ENCODE data around the gene ACSF3. TPM values are rescaled to one million over a fixed set of nuclear protein-coding genes. Genes with fewer than 3 reads are reported as not detected.

The ACSF3 gene
- total and polyA plus RNA-seq, 2 donors (not counting 1 experiment from before 2014, with no cell fraction given): 45.2 to 113 TPM

- Histone ChIP-seq H3K36me3 (replicated peaks in 1 of 2; ENCODE audit: control extremely low read depth in 1 of 2, control insufficient read depth in 1 of 2, extremely low read depth in 1 of 2, insufficient read depth in 2 of 2, low read length in 1 of 2) (no peaks in the 10 kb centered on the region), H4K20me1 (ENCODE audit: control insufficient read depth, insufficient read depth, low read length, poor library complexity, severe bottlenecking) (no peaks in the 10 kb centered on the region)
- CTCF ChIA-PET: interaction anchor here (1.6 kb wide), 1 partner anchor 439 kb away, joined by 5 read pairs; no protein-coding TSS in a partner anchor
These were observed 83.1 kb downstream of the ACSF3 start for GRCh38 chr16:89176717-89177116.

DNA sequence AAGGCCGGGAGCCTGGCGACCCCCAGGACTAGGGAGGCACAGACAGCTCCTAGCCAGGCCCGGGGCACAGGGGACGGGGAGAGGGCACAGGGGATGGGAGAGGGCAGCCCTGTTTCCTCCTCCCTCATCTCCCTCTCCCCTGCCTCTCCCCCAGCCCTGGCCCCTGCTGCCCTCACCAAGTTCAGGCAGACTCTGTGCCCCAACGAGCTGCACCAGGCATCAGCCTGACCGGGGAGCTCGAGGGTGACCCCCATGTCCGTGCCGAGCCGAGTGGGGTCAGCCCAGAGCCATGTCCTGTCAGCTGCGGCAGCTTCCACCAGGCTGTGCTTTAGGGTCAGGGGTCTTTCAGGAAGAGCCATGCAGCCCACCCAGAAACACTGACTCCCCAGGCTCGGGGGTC, 83.8 kb downstream of the ACSF3 start:
- Histone ChIP-seq H3K9ac (ENCODE audit: low read length) (no peak overlapping the region), H3K4me1 (ENCODE audit: control insufficient read depth in 2 of 2, insufficient read depth in 2 of 2, low read length in 2 of 2) (peaks cover 0 to 2% of the 10 kb centered on the region in 2 donors), H3K79me2 (ENCODE audit: control insufficient read depth, insufficient read depth, low read length) (no peaks in the 10 kb centered on the region), H3K4me3 (ENCODE audit: control extremely low read depth in 1 of 5, extremely low read depth in 1 of 5, insufficient read depth in 1 of 5, low read depth in 2 of 5, low read length in 4 of 5) (no peak overlapping the region), H3K9me3 (ENCODE audit: control extremely low read depth in 1 of 3, control insufficient read depth in 2 of 3, insufficient read depth in 1 of 3, low read length in 2 of 3) (no peaks in the 10 kb centered on the region), H2AFZ (ENCODE audit: insufficient read depth, low read depth, low read length, poor library complexity, severe bottlenecking) (no peak overlapping the region), H3K36me3 (replicated peaks in 1 of 2; ENCODE audit: control extremely low read depth in 1 of 2, control insufficient read depth in 1 of 2, extremely low read depth in 1 of 2, insufficient read depth in 2 of 2, low read length in 1 of 2) (no peaks in the 10 kb centered on the region), H4K20me1 (ENCODE audit: control insufficient read depth, insufficient read depth, low read length, poor library complexity, severe bottlenecking) (no peaks in the 10 kb centered on the region), H3K4me2 (replicated peaks; ENCODE audit: low read depth, low read length, poor library complexity, severe bottlenecking) (no peak overlapping the region), H3K27me3 (replicated peaks in 1 of 4; ENCODE audit: control extremely low read depth in 1 of 4, control insufficient read depth in 3 of 4, insufficient read depth in 4 of 4, low read length in 3 of 4) (peaks cover 0 to 2% (median 0%) of the 10 kb centered on the region in 4 experiments), H3K27ac (ENCODE audit: low read length in 2 of 2) (no peak overlapping the region)
- no peak for TF ChIP-seq EZH2 (IDR thresholded peaks at IDR 0.05; ENCODE audit: borderline replicate concordance, insufficient read depth, low read depth, low read length, poor library complexity, severe bottlenecking)
- TF ChIP-seq, protein P1, sequence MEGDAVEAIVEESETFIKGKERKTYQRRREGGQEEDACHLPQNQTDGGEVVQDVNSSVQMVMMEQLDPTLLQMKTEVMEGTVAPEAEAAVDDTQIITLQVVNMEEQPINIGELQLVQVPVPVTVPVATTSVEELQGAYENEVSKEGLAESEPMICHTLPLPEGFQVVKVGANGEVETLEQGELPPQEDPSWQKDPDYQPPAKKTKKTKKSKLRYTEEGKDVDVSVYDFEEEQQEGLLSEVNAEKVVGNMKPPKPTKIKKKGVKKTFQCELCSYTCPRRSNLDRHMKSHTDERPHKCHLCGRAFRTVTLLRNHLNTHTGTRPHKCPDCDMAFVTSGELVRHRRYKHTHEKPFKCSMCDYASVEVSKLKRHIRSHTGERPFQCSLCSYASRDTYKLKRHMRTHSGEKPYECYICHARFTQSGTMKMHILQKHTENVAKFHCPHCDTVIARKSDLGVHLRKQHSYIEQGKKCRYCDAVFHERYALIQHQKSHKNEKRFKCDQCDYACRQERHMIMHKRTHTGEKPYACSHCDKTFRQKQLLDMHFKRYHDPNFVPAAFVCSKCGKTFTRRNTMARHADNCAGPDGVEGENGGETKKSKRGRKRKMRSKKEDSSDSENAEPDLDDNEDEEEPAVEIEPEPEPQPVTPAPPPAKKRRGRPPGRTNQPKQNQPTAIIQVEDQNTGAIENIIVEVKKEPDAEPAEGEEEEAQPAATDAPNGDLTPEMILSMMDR (IDR thresholded peaks at IDR 0.05): no peak
- Mint-ChIP-seq H3K9me3 (ENCODE audit: insufficient read depth) (no peaks in the 10 kb centered on the region), H3K27me3 (no peaks in the 10 kb centered on the region), H3K27ac (no peak overlapping the region), H3K4me1 (peaks cover 2% of the 10 kb centered on the region), H3K4me3 (no peak overlapping the region)
- intact Hi-C loops (cut with micrococcal nuclease): no loop called here
- ATAC-seq (ENCODE audit: low read depth): no peak
- ChIA-PET CTCF (interaction anchor here (1.6 kb wide), 1 partner anchor 440 kb away, joined by 5 read pairs; no protein-coding TSS in a partner anchor), POLR2A (no interaction called here)
- no peak for DNase-seq
- WGBS (ENCODE audit: insufficient coverage): 98% methylated on average over 8 of the region's 12 CpGs

More at GRCh38 chr16:89176717-89177116, 83.1 kb downstream of the ACSF3 start:
- Histone ChIP-seq H3K4me2 (replicated peaks; ENCODE audit: low read depth, low read length, poor library complexity, severe bottlenecking) (no peak overlapping the region), H3K27me3 (replicated peaks in 1 of 4; ENCODE audit: control extremely low read depth in 1 of 4, control insufficient read depth in 3 of 4, insufficient read depth in 4 of 4, low read length in 3 of 4) (peaks cover 0 to 2% (median 0%) of the 10 kb centered on the region in 4 experiments), H3K27ac (ENCODE audit: low read length in 2 of 2) (no peak overlapping the region), H2AFZ (ENCODE audit: insufficient read depth, low read depth, low read length, poor library complexity, severe bottlenecking) (no peak overlapping the region), H3K79me2 (ENCODE audit: control insufficient read depth, insufficient read depth, low read length) (no peaks in the 10 kb centered on the region), H3K9ac (ENCODE audit: low read length) (no peak overlapping the region), H3K9me3 (ENCODE audit: control extremely low read depth in 1 of 3, control insufficient read depth in 2 of 3, insufficient read depth in 1 of 3, low read length in 2 of 3) (no peaks in the 10 kb centered on the region), H3K4me3 (ENCODE audit: control extremely low read depth in 1 of 5, extremely low read depth in 1 of 5, insufficient read depth in 1 of 5, low read depth in 2 of 5, low read length in 4 of 5) (no peak overlapping the region), H3K4me1 (ENCODE audit: control insufficient read depth in 2 of 2, insufficient read depth in 2 of 2, low read length in 2 of 2) (peaks cover 3 to 9% of the 10 kb centered on the region in 2 donors)
- Mint-ChIP-seq H3K27ac (peak overlapping the region; percentile 37), H3K27me3 (no peaks in the 10 kb centered on the region), H3K4me3 (no peak overlapping the region), H3K4me1 (peaks cover 5% of the 10 kb centered on the region), H3K9me3 (ENCODE audit: insufficient read depth) (no peaks in the 10 kb centered on the region)
- WGBS (ENCODE audit: insufficient coverage): 90% methylated on average over 8 of the region's 9 CpGs
- intact Hi-C loops (cut with micrococcal nuclease): no loop called here
- no peak for ATAC-seq (ENCODE audit: low read depth)
- POLR2A ChIA-PET: no interaction called here
- DNase-seq: no peak
- TF ChIP-seq EZH2 (IDR thresholded peaks at IDR 0.05; ENCODE audit: borderline replicate concordance, insufficient read depth, low read depth, low read length, poor library complexity, severe bottlenecking): no peak
- TF ChIP-seq, protein P1 (IDR thresholded peaks at IDR 0.05): no peak

Data from B cell (primary cell).